Measurements from ENCODE around the gene PRDM16.

The PRDM16 gene

DNA sequence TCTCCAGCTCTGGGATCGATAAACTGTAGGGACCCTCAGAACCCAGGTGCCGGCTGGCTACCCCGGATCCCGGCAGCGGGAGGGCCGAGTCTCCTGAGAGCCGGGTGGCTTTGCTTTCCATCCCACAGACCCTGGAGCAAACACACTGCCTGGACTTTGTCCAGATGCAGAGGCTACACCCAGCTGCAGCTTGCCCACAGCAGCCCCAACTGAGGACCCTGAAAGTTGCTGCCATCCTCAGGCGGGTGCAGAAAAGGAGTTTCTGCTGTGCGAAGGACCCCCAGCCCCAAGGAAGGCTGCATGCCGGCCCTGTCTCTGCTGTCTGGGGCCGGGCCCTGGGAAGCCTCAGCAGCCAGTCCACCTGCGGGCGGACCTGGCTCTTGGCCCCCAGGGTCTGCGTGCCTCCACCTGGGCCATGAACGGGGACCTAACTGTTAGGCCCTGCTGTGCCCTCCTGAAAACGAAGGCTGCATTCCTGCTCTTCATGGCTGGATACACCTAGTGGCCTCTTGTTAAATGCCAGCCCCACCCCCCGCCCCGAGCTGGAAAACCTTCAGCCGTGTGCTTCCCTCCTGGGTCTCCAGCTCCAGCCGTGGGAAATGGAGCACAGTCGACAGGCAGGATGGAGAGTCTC, 287.9 kb downstream of the PRDM16 start:
- H3K4me3 ChIP-seq (replicated peaks in 1 of 2; ENCODE audit: low read depth in 2 of 2, low read length in 2 of 2), result no peak overlapping the region
- TF ChIP-seq, protein P1, sequence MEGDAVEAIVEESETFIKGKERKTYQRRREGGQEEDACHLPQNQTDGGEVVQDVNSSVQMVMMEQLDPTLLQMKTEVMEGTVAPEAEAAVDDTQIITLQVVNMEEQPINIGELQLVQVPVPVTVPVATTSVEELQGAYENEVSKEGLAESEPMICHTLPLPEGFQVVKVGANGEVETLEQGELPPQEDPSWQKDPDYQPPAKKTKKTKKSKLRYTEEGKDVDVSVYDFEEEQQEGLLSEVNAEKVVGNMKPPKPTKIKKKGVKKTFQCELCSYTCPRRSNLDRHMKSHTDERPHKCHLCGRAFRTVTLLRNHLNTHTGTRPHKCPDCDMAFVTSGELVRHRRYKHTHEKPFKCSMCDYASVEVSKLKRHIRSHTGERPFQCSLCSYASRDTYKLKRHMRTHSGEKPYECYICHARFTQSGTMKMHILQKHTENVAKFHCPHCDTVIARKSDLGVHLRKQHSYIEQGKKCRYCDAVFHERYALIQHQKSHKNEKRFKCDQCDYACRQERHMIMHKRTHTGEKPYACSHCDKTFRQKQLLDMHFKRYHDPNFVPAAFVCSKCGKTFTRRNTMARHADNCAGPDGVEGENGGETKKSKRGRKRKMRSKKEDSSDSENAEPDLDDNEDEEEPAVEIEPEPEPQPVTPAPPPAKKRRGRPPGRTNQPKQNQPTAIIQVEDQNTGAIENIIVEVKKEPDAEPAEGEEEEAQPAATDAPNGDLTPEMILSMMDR (IDR thresholded peaks at IDR 0.05; ENCODE audit: low read depth, low read length), result no peak
- DNase-seq (ENCODE audit: low read depth in 2 of 2), result no peak

DNA sequence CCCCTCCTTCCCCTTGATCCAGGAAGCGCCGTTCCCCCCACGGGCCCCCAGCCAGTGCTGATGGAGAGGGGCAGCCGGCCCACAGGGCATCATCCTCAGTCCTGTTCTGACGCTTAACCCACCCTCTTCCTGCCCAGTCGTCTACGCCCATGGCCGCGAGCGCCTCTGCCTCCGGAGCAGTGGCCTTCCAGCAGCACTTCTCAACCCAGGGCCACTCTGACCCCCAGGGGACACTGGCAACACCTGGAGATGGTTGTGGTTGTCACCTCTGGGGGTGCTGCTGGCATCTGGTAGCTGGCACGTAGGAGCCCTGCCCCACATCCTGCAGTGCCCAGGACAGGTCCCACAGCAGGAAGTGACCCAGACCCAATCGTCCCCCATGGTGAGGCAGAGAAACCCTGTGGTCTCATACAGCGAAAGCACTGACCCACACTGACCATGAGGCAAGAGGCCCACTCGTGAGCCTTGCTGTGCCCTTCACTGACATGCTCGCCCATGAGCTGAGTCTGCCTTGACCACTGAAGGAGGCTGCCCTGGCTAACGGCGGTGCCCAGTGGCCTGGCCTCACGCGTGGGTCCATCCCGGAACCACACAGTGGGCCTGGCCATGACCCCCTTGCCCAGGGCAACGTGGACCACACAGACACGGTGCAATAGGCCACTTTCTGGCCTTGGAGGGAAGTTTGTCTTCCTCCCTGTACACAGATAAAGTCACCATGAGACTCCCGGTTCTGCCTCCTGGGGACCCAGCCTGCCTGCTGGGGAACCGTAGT, 288.7 kb downstream of the PRDM16 start:
- DNase-seq (ENCODE audit: low read depth in 2 of 2), result no peak
- H3K4me3 ChIP-seq (replicated peaks in 1 of 2; ENCODE audit: low read depth in 2 of 2, low read length in 2 of 2), result no peak overlapping the region
- TF ChIP-seq, protein P1 (IDR thresholded peaks at IDR 0.05; ENCODE audit: low read depth, low read length), result no peak

DNA sequence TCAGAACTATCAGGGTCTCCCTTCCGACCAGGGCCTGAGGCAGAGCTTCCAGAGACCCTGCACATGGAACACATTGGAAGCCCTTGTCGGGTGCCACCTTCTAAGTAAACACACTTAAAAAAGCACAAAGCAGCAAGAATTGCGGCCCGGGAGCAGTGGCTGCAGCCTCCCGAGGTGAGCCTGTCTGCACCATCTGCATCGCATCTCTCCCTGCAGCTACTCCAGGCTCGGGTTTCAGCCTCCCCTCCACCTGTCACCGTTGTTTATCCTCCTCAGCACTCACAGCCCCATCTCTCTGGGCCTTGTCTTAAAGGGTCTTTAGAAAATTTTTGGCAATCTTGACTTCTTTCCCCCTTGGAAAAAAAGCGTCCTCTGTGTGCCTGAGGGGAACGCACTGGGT, 290.3 kb downstream of the PRDM16 start:
- TF ChIP-seq, protein P1 (IDR thresholded peaks at IDR 0.05; ENCODE audit: low read depth, low read length), result no peak
- no peak for DNase-seq (ENCODE audit: low read depth in 2 of 2)
- H3K4me3 ChIP-seq (replicated peaks in 1 of 2; ENCODE audit: low read depth in 2 of 2, low read length in 2 of 2), result no peak overlapping the region

DNA sequence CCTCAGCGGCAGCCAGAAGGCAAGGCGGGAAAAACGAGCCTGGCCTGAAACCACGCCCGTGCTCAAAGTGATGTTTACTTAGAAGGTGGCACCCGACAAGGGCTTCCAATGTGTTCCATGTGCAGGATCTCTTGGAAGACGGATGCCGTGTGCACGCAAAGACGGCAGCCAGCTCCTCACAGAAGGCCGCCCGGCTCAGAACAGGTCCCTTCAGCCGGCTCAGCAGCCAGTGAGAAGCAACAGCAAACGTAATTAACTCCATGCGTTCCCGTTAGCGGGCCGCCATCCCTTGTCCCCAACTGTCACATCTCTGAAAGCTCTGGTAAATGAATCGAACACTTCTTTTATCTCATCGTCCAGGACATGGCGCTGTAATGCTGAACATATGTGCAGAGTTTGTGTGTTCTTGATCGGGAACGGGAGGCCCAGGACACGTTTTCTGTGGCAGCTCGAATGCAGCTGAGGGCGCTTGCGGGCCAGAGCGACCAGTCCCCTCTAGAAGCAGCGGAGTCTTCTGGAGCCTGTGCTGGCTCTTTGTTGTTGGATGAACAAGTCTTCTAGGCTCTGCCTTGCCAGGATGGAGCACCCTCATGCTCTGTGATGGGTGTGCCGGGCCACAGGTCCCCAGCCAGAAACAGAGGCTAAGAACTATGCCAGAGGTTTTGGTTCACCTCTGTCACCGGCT, 290.9 kb downstream of the PRDM16 start:
- TF ChIP-seq, protein P1 (IDR thresholded peaks at IDR 0.05; ENCODE audit: low read depth, low read length), result no peak
- DNase-seq (ENCODE audit: low read depth in 2 of 2), result no peak
- H3K4me3 ChIP-seq (replicated peaks in 1 of 2; ENCODE audit: low read depth in 2 of 2, low read length in 2 of 2), result no peak overlapping the region

DNA sequence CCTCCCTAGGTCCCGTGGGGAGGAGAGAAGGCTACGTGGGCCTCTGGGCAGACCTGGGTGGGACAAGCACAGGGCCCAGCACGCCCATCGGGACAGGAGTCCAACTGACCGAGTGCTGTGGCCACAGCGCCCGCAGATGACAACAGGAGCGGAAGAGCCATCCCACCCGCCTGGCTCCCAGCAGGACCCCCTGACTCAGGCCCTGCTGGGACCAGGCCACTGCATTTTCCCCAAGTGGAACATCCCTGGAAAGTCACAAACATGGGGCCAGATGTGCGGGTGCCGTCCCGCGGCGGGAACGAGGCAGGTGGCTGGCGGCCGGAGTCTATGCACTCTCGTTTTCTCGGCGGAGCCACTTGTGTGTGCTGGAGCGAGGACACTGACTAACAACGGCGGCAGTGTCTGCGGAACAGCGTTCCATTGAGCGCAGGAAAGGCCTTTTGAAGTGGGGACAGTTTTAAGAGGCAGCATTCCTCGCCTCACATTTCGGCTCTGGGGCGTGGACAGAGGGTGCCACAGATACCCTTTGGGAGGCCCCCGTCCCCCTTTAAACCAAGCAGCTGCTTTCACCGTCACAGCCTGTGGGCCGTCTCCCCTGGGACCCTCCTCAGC, 291.7 kb downstream of the PRDM16 start:
- TF ChIP-seq, protein P1 (IDR thresholded peaks at IDR 0.05; ENCODE audit: low read depth, low read length), result no peak
- H3K4me3 ChIP-seq (replicated peaks in 1 of 2; ENCODE audit: low read depth in 2 of 2, low read length in 2 of 2), result no peak overlapping the region
- no peak for DNase-seq (ENCODE audit: low read depth in 2 of 2)

DNA sequence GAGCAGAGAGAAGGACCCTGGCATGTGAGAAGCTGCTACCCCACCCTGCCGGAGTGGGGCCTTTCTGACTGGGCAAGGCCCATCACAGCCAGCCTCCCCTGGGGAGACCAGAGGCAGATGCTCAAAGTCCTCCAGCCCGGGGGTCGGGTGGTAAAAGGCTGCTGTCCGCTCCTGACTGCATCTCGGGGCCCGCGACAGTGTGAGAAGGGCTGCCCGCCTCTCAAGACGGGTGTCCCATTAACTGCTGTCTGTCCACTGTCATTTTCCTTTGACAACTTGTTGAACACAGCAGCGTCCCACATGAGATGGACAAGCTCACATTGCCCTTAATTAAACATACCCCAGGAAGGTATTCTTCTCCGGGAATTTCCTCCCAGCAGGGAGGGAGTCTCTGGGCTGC, 294.0 kb downstream of the PRDM16 start:
- TF ChIP-seq, protein P1 (IDR thresholded peaks at IDR 0.05; ENCODE audit: low read depth, low read length), result no peak
- DNase-seq (ENCODE audit: low read depth in 2 of 2), result no peak
- H3K4me3 ChIP-seq (replicated peaks in 1 of 2; ENCODE audit: low read depth in 2 of 2, low read length in 2 of 2), result no peak overlapping the region

Measured in cardiac fibroblast (primary cell).